WTC11 (cell line): ENCODE data around the gene ATP6AP1. TPM values are rescaled to one million over a fixed set of nuclear protein-coding genes. Genes with fewer than 3 reads are reported as not detected.
A peak's percentile ranks its signal among the peaks of the same experiment; 100 is the strongest.

Source experiments
- ATAC-seq: fragments of 200-7000 bp; cut with Tn5 transposase; 2 replicates; pipeline ENCODE4 v1.10.0; 2021; ENCODE audit warnings: mild to moderate bottlenecking, moderate library complexity
- CTCF ChIA-PET: fragments of 300-600 bp; sonication (Branson Sonifier 250); formaldehyde crosslinking; loops from one replicate; lab custom pipeline; 2021; ENCODE audit warnings: antibody characterized with exemption; lab: Charles Lee
- POLR2A ChIA-PET: fragments of 350-600 bp; sonication (Branson Sonifier 250); formaldehyde crosslinking; loops from one replicate; lab custom pipeline; 2021; ENCODE audit warnings: antibody characterized with exemption; lab: Charles Lee
- DNase-seq: peaks from one replicate; pipeline ENCODE4 v3.0.0; 2021; ENCODE audit warnings: low spot score
- H3K27ac Mint-ChIP-seq: 2 replicates; pipeline ENCODE4 v1.8.0; 2021; ENCODE audit warnings: mixed read lengths
- H3K27me3 Mint-ChIP-seq: 2 replicates; pipeline ENCODE4 v1.8.0; 2021; ENCODE audit warnings: low read depth, mild to moderate bottlenecking, moderate library complexity, mixed read lengths
- H3K36me3 Mint-ChIP-seq: 2 replicates; pipeline ENCODE4 v1.8.0; 2021; ENCODE audit warnings: mixed read lengths
- H3K4me1 Mint-ChIP-seq: 2 replicates; pipeline ENCODE4 v1.8.0; 2022; ENCODE audit warnings: mixed read lengths
- H3K4me3 Mint-ChIP-seq: 2 replicates; pipeline ENCODE4 v1.8.0; 2021; ENCODE audit warnings: mild to moderate bottlenecking, moderate library complexity, mixed read lengths
- H3K9me3 Mint-ChIP-seq: 2 replicates; pipeline ENCODE4 v1.8.0; 2021; ENCODE audit warnings: mixed read lengths
- CREB1 ChIP-seq: sonication (generic); formaldehyde crosslinking; IDR thresholded peaks from 2 replicates; pipeline ENCODE4 v1.8.0; 2023; ENCODE audit warnings: mild to moderate bottlenecking, missing genetic modification reagents
- E2F5 ChIP-seq: sonication (generic); formaldehyde crosslinking; IDR thresholded peaks from 2 replicates; pipeline ENCODE4 v1.8.1; 2022; ENCODE audit warnings: mild to moderate bottlenecking, moderate library complexity, missing genetic modification reagents
- ESRRA ChIP-seq: sonication (generic); formaldehyde crosslinking; IDR thresholded peaks from 2 replicates; pipeline ENCODE4 v1.8.1; 2022; ENCODE audit warnings: mild to moderate bottlenecking, missing genetic modification reagents, borderline replicate concordance
- HMGA2 ChIP-seq: fragments of 250-450 bp; sonication (Bioruptor Pico); IDR thresholded peaks from 2 replicates; pipeline ENCODE4 v1.4.0; 2021; ENCODE audit warnings: mild to moderate bottlenecking, moderate library complexity
- IRF1 ChIP-seq: sonication (generic); formaldehyde crosslinking; IDR thresholded peaks from 2 replicates; pipeline ENCODE4 v1.8.0; 2023; ENCODE audit warnings: missing genetic modification reagents
- NFE2L1 ChIP-seq: sonication (generic); formaldehyde crosslinking; IDR thresholded peaks from 2 replicates; pipeline ENCODE4 v1.8.1; 2023; ENCODE audit warnings: missing genetic modification reagents
- SMAD3 ChIP-seq: sonication (generic); formaldehyde crosslinking; IDR thresholded peaks from 2 replicates; pipeline ENCODE4 v1.8.0; 2022; ENCODE audit warnings: missing genetic modification reagents, mild to moderate bottlenecking, borderline replicate concordance
- TP53 ChIP-seq: sonication (generic); formaldehyde crosslinking; IDR thresholded peaks from 2 replicates; pipeline ENCODE4 v1.8.1; 2023; ENCODE audit warnings: mild to moderate bottlenecking, missing genetic modification reagents
- ZNF219 ChIP-seq: sonication (generic); formaldehyde crosslinking; IDR thresholded peaks from 2 replicates; pipeline ENCODE4 v1.8.0; 2023; ENCODE audit warnings: missing genetic modification reagents, mild to moderate bottlenecking, borderline replicate concordance
- ZNF416 ChIP-seq: fragments of 250-450 bp; sonication (Bioruptor Pico); IDR thresholded peaks from 2 replicates; pipeline ENCODE4 v1.9.0; 2021; ENCODE audit warnings: mild to moderate bottlenecking, inconsistent platforms
- ZNF671 ChIP-seq: fragments of 250-450 bp; sonication (Bioruptor Pico); IDR thresholded peaks from 2 replicates; pipeline ENCODE4 v1.8.0; 2021; ENCODE audit warnings: mild to moderate bottlenecking
- total RNA-seq: library from RNA; stranded (reverse); gene quantifications from 3 replicates; pipeline ENCODE4 v1.2.3, GENCODE V29; 2021
- TF ChIP-seq, protein P1 (sequence below): sonication (generic); formaldehyde crosslinking; IDR thresholded peaks from 2 replicates; pipeline ENCODE4 v1.8.1; 2023; ENCODE audit warnings: mild to moderate bottlenecking, missing genetic modification reagents, borderline replicate concordance
- TF ChIP-seq, protein P2 (sequence below): sonication (generic); formaldehyde crosslinking; IDR thresholded peaks from 2 replicates; pipeline ENCODE4 v1.8.1; 2022; ENCODE audit warnings: mild to moderate bottlenecking, missing genetic modification reagents, moderate library complexity, borderline replicate concordance
- TF ChIP-seq, protein P3 (sequence below): fragments of 250-450 bp; sonication (Bioruptor Pico); IDR thresholded peaks from 2 replicates; pipeline ENCODE4 v1.9.0; 2021; ENCODE audit warnings: moderate library complexity, mild to moderate bottlenecking, inconsistent platforms, borderline replicate concordance
- TF ChIP-seq, protein P4 (sequence below): fragments of 200-600 bp; IDR thresholded peaks from 2 replicates; pipeline ENCODE4 v1.8.0; 2022; ENCODE audit warnings: antibody characterized with exemption

Gene ATP6AP1
- total RNA-seq, 1 experiment from 2014 or later = 43.9 TPM

DNA sequence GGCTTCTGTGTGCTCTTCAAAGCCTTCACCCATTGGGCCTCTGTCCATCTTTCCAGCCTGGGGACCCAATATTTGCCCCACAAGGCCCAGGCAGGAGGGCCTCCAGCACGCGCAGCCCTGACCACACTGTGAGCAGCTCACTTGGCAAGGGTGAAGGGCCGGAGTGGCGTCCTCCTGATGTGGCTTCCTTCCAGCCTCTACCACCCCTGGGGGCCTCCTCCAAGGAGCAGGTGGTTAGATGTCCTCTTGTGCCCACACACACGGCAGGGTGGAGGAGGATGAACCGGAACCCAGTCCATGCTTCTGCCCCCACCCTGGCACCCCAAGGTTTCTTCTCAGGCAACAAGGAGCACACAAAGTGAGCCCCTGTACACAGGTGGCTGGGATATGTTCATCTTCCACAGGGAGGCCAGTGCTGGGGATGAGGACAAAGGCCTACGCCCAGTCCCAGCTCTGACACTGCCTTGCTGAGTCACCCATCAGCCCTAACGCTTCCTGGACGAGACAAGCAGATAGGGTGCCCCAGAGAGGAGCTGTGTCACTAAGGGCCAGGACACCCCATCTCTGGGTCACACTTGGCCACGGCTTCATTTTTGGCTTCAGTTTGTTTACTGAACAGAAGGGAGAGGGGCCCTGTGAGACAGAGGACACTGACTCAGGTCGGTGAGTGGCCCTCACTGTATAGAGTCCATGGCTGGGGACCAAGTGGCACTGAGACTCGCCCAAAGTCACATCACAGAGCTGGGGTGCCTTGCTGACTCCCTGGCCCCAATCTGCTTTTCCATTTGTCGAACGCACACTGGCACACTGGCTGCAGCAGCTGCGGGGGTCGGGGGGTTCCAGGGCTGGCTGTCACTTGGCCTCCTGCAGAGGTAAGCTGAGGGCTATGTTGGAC lies 56.0 kb downstream of the ATP6AP1 start (continued):
- TF ChIP-seq CREB1 (CRISPR knock-in tag) = no peak

DNA sequence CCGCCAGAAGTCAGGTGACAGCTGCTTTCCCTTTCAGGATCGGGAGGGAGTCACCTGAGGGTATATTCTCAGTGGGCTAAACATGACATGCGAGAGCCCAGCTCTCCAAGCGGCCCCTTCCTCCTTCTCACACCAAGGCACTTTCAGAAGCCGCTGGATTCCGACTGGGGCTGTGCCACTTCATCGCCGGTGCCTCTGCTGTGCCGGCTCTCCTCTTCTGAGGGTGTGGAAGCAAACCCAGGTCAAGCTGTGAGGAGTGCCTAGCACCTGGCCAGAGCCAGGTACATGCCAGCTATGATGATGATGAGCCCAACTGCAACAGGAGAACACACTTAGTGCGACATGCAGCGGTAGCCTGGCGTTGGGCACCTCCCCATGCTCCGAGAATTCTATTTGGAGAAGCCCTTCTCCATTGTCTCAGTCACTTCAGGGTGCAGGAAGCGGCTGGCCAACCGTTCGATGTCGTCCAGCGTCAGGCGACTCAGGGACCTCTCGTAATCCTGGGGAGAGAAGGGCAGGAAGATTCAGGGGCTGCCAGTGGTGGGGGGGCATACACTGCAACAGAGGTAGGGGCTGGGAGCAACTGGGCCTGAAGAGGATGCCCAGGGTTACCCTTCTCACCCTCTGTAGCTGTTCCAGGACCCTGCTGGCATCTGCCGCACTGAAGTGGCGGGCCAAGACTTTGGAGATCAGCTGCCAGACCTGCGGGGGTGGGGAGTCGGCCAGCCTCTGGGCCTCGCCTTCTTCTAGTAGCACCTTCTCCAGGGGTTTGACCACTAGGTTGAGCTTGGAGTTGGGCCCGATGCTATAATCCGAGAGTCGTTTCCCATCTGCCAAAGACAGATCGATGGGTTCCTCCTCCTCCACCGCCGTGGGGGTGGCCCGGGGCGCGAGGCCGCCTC lies 56.9 kb downstream of the ATP6AP1 start:
- POLR2A ChIA-PET = interaction anchor here (2.4 kb wide), 1 partner anchor 32 kb away, joined by 8 read pairs; no protein-coding TSS in a partner anchor
- Mint-ChIP-seq H3K27me3 (no peaks in the 10 kb centered on the region), H3K36me3 (no peaks in the 10 kb centered on the region; the same call in 1 of the 2 replicates), H3K4me3 (peak overlapping the region; percentile 62), H3K4me1 (peaks cover 4% of the 10 kb centered on the region; the same call in 1 of the 2 replicates), H3K27ac (no peak overlapping the region), H3K9me3 (no peaks in the 10 kb centered on the region)
- CTCF ChIA-PET = no interaction called here
- no peak for TF ChIP-seq ZNF219 (CRISPR knock-in tag)
- ATAC-seq (no peak), DNase-seq (no peak)

- no peaks in the 10 kb centered on the region for H3K9me3 Mint-ChIP-seq
- ATAC-seq (no peak), DNase-seq (no peak)
- CTCF ChIA-PET = no interaction called here
- no peak for TF ChIP-seq ZNF219 (CRISPR knock-in tag)
- TF ChIP-seq, protein P1, sequence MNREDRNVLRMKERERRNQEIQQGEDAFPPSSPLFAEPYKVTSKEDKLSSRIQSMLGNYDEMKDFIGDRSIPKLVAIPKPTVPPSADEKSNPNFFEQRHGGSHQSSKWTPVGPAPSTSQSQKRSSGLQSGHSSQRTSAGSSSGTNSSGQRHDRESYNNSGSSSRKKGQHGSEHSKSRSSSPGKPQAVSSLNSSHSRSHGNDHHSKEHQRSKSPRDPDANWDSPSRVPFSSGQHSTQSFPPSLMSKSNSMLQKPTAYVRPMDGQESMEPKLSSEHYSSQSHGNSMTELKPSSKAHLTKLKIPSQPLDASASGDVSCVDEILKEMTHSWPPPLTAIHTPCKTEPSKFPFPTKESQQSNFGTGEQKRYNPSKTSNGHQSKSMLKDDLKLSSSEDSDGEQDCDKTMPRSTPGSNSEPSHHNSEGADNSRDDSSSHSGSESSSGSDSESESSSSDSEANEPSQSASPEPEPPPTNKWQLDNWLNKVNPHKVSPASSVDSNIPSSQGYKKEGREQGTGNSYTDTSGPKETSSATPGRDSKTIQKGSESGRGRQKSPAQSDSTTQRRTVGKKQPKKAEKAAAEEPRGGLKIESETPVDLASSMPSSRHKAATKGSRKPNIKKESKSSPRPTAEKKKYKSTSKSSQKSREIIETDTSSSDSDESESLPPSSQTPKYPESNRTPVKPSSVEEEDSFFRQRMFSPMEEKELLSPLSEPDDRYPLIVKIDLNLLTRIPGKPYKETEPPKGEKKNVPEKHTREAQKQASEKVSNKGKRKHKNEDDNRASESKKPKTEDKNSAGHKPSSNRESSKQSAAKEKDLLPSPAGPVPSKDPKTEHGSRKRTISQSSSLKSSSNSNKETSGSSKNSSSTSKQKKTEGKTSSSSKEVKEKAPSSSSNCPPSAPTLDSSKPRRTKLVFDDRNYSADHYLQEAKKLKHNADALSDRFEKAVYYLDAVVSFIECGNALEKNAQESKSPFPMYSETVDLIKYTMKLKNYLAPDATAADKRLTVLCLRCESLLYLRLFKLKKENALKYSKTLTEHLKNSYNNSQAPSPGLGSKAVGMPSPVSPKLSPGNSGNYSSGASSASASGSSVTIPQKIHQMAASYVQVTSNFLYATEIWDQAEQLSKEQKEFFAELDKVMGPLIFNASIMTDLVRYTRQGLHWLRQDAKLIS (CRISPR knock-in tag) = no peak
- no peak for TF ChIP-seq ESRRA (CRISPR knock-in tag)
- no peak for TF ChIP-seq E2F5 (CRISPR knock-in tag)
- no peak for TF ChIP-seq ZNF416 (CRISPR knock-in tag)
- TF ChIP-seq, protein P2, sequence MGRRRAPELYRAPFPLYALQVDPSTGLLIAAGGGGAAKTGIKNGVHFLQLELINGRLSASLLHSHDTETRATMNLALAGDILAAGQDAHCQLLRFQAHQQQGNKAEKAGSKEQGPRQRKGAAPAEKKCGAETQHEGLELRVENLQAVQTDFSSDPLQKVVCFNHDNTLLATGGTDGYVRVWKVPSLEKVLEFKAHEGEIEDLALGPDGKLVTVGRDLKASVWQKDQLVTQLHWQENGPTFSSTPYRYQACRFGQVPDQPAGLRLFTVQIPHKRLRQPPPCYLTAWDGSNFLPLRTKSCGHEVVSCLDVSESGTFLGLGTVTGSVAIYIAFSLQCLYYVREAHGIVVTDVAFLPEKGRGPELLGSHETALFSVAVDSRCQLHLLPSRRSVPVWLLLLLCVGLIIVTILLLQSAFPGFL = no peak
- TF ChIP-seq, protein P3, sequence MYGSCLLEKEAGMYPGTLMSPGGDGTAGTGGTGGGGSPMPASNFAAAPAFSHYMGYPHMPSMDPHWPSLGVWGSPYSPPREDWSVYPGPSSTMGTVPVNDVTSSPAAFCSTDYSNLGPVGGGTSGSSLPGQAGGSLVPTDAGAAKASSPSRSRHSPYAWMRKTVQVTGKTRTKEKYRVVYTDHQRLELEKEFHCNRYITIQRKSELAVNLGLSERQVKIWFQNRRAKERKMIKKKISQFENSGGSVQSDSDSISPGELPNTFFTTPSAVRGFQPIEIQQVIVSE (CRISPR knock-in tag) = no peak
- no peak for TF ChIP-seq NFE2L1 (CRISPR knock-in tag)
- TF ChIP-seq, protein P4, sequence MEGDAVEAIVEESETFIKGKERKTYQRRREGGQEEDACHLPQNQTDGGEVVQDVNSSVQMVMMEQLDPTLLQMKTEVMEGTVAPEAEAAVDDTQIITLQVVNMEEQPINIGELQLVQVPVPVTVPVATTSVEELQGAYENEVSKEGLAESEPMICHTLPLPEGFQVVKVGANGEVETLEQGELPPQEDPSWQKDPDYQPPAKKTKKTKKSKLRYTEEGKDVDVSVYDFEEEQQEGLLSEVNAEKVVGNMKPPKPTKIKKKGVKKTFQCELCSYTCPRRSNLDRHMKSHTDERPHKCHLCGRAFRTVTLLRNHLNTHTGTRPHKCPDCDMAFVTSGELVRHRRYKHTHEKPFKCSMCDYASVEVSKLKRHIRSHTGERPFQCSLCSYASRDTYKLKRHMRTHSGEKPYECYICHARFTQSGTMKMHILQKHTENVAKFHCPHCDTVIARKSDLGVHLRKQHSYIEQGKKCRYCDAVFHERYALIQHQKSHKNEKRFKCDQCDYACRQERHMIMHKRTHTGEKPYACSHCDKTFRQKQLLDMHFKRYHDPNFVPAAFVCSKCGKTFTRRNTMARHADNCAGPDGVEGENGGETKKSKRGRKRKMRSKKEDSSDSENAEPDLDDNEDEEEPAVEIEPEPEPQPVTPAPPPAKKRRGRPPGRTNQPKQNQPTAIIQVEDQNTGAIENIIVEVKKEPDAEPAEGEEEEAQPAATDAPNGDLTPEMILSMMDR = no peak
- no peak for TF ChIP-seq HMGA2 (CRISPR knock-in tag)
- no peak for TF ChIP-seq SMAD3
- TF ChIP-seq ZNF671 (CRISPR knock-in tag) = no peak
- TF ChIP-seq TP53 (CRISPR knock-in tag) = no peak
- TF ChIP-seq IRF1 (CRISPR knock-in tag) = no peak
- TF ChIP-seq, all 79 proteins: peak for 0
- H3K27me3 Mint-ChIP-seq = no peaks in the 10 kb centered on the region
- no peak overlapping the region for H3K27ac Mint-ChIP-seq
- no peak overlapping the region for H3K4me3 Mint-ChIP-seq
- H3K4me1 Mint-ChIP-seq = peaks cover 4% of the 10 kb centered on the region; the same call in 1 of the 2 replicates
- POLR2A ChIA-PET = interaction anchor here (2.4 kb wide), 1 partner anchor 31 kb away, joined by 8 read pairs; no protein-coding TSS in a partner anchor
- H3K36me3 Mint-ChIP-seq = no peaks in the 10 kb centered on the region; the same call in 1 of the 2 replicates
These were observed 57.5 kb downstream of the ATP6AP1 start for GRCh38 chrX:154486052-154486395.
